Right lung (tissue), 5 donors: ENCODE measurements around the gene ZNF497. TPM values are rescaled to one million over a fixed set of nuclear protein-coding genes. Genes with fewer than 3 reads are reported as not detected.
"Not testable (repeated sequence)": the region's sequence is repeated elsewhere in the genome, so short reads cannot be mapped to it uniquely, and the experiment has no call there.

Experiments used
- DNase-seq, 2 donors: peaks; one replicate each; pipeline ENCODE4 v3.0.0-alpha.2; 2013
- polyA plus RNA-seq, 5 donors: library from polyadenylated mRNA; unstranded; fragments of 120-200 nt; gene quantifications; one replicate each; pipeline versions ENCODE4 v1.2.1 to v1.2.3, GENCODE V29; 2013; ENCODE audit warnings: inconsistent platforms in 1 of 5, low replicate concordance in 1 of 5; ENCODE audit not compliant: insufficient read length in 5 of 5, insufficient read depth in 1 of 5

ZNF497 gene
- polyA plus RNA-seq, 5 donors = 2.5 to 4.7 (median 3.0) TPM

DNA sequence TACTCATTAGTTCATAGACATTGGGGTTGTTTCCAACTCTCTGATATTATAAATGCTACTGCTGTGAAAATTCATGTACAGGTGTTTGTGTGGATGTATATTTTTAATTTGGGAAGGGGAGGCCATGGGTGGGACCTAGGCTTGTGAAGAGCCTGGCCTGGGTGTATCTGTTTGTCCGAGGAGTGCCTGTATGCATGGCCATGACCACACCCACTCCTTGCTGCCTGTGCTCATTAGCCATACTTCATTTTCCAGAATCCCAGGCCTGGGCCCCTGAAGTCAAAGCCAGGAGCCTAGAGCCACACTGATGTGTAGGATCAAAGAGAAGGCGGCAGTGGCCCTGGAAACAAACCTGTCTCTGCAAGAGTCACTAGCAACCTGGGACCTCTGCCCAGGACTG is 47.0 kb downstream of the ZNF497 start:
- DNase-seq = no peak

DNA sequence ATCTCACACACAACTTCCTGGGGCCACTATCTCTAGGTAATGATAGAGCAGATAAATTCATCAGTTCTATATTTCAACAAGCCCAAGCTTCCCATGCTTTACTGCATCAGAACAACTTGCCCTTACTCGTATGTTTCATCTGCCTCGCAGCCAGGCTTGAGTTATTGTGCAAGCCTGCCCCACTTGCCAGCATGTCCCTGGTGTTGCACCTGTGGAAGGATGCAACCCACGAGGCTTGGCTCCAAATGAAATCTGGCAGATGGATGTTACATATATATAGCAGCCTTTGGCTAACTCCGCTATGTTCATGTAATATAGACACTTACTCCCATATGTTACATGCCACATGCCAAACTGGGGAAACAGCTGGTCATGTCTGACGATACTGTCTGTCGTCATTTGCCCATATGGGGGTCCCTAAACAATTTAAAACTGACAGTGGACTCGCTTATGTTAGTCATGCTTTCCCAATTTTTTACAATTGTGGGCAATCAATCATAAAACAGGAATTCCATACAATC is 51.1 kb downstream of the ZNF497 start:
- no peak for DNase-seq

DNA sequence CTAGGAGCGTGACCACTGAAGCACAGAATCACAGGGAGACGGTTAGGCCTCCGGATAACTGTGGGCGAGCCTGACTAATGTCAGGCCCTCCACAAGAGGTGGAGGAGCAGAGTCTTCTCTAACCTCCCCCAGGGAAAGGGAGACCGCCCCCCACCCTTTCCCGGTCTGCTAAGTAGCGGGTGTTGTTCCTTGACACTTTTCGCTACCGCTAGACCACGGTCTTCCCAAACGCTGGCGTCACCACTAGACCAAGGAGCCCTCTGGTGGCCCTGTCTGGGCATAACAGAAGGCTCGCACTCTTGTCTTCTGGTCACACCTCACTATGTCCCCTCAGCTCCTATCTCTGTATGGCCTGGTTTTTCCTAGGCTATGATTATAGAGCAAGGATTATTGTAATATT is 51.9 kb downstream of the ZNF497 start:
- DNase-seq = not testable (repeated sequence)

GRCh38 chr19:58307736-58308135 is 54.8 kb downstream of the ZNF497 start:
- DNase-seq = no peak

DNA sequence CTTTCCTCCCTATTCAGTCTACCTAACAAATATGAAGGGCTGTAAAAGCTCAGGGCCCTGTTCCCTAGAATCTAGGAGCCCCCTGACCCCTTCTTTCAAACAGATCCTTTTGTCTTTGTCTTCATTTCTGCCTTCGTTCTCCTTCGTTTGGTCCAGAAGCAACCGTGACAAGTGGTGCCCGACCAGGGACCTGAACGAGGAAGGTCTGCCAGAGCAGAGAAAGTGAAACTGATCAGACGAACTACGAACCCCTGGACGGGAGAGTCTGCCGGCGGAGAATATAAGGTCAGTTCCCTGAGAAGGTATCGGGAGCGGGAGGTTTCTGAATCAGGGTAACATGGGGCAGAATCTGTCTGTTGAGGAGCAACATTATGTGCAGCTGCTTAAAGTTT is 56.6 kb downstream of the ZNF497 start:
- DNase-seq = no peak

GRCh38 chr19:58305065-58305931 is 57.3 kb downstream of the ZNF497 start, which contains the start of gene ERVK3-1:
Gene ERVK3-1, plus strand, starts transcription at chr19:58305377. Its CDS starts 6,792 bp downstream, at chr19:58312169.
- DNase-seq = peak; percentile 94

- DNase-seq = no peak
These were observed 57.8 kb downstream of the ZNF497 start for GRCh38 chr19:58304748-58305064.

Other genes with a start within 250 kb of the ZNF497 start
- gene ZNF329, start 212.0 kb downstream of the ZNF497 start, polyA plus RNA-seq = 10 to 100 TPM; 16.5 to 22.7 (median 19.8) TPM
- 10 to 100 TPM; 15.9 to 23.2 (median 21.8) TPM for gene ZNF274, start 179.7 kb downstream of the ZNF497 start, polyA plus RNA-seq
- gene ZNF544, start 133.8 kb downstream of the ZNF497 start, polyA plus RNA-seq = 10 to 100 TPM; 29.3 to 41.2 (median 39.0) TPM
- 10 to 100 TPM in 1 of 5 donors, 1 to 10 TPM in 4; 7.0 to 10.4 (median 9.7) TPM for gene ZNF8, start 83.8 kb downstream of the ZNF497 start, polyA plus RNA-seq
- gene ERVK3-1, start 57.4 kb downstream of the ZNF497 start, polyA plus RNA-seq = 10 to 100 TPM; 50.7 to 57.1 (median 53.8) TPM
- gene ZSCAN22, start 35.8 kb downstream of the ZNF497 start, polyA plus RNA-seq = 1 to 10 TPM; 3.6 to 4.5 (median 3.9) TPM
- gene A1BG, start 9.3 kb downstream of the ZNF497 start, polyA plus RNA-seq = 1 to 10 TPM in 3 of 5 donors, under 1 TPM in 2; 0.90 to 4.6 (median 1.9) TPM
- gene ZNF837, start 18.3 kb upstream of the ZNF497 start, polyA plus RNA-seq = 1 to 10 TPM; 1.4 to 4.2 (median 2.2) TPM
- gene RPS5, start 24.5 kb upstream of the ZNF497 start, polyA plus RNA-seq = 1,000 to 10,000 TPM; 1,196 to 1,701 (median 1,259) TPM
- gene RNF225, start 32.9 kb upstream of the ZNF497 start, polyA plus RNA-seq = not detected
- gene ZNF584, start 45.9 kb upstream of the ZNF497 start, polyA plus RNA-seq = 10 to 100 TPM in 2 of 5 donors, 1 to 10 TPM in 3; 8.0 to 11.3 (median 9.9) TPM
- 10 to 100 TPM in 4 of 5 donors, 1 to 10 TPM in 1; 7.8 to 11.3 (median 10.7) TPM for gene ZNF132, start 77.4 kb upstream of the ZNF497 start, polyA plus RNA-seq
- gene ZNF324B, start 88.9 kb upstream of the ZNF497 start, polyA plus RNA-seq = 1 to 10 TPM; 4.6 to 8.0 (median 6.7) TPM
- gene ZNF324, start 104.3 kb upstream of the ZNF497 start, polyA plus RNA-seq = 10 to 100 TPM in 1 of 5 donors, 1 to 10 TPM in 4; 6.8 to 10.1 (median 8.5) TPM
- gene ZNF446, start 113.6 kb upstream of the ZNF497 start, polyA plus RNA-seq = 10 to 100 TPM; 12.0 to 16.5 (median 14.0) TPM
- gene SLC27A5, start 149.2 kb upstream of the ZNF497 start, polyA plus RNA-seq = 1 to 10 TPM; 5.8 to 9.5 (median 7.8) TPM
- 10 to 100 TPM in 2 of 5 donors, 1 to 10 TPM in 3; 7.2 to 17.2 (median 9.1) TPM for gene ZBTB45, start 157.1 kb upstream of the ZNF497 start, polyA plus RNA-seq
- 100 to 1,000 TPM; 459 to 685 (median 528) TPM for gene TRIM28, start 181.3 kb upstream of the ZNF497 start, polyA plus RNA-seq
- 100 to 1,000 TPM in 1 of 5 donors, 10 to 100 TPM in 4; 83.6 to 114 (median 94.7) TPM for gene CHMP2A, start 192.4 kb upstream of the ZNF497 start, polyA plus RNA-seq
- 10 to 100 TPM; 64.8 to 90.5 (median 77.1) TPM for gene UBE2M, start 195.9 kb upstream of the ZNF497 start, polyA plus RNA-seq
- gene MZF1, start 210.6 kb upstream of the ZNF497 start, polyA plus RNA-seq = 10 to 100 TPM; 27.0 to 49.9 (median 40.9) TPM